Measurements from ENCODE around the gene CRHR1.

The CRHR1 gene

DNA sequence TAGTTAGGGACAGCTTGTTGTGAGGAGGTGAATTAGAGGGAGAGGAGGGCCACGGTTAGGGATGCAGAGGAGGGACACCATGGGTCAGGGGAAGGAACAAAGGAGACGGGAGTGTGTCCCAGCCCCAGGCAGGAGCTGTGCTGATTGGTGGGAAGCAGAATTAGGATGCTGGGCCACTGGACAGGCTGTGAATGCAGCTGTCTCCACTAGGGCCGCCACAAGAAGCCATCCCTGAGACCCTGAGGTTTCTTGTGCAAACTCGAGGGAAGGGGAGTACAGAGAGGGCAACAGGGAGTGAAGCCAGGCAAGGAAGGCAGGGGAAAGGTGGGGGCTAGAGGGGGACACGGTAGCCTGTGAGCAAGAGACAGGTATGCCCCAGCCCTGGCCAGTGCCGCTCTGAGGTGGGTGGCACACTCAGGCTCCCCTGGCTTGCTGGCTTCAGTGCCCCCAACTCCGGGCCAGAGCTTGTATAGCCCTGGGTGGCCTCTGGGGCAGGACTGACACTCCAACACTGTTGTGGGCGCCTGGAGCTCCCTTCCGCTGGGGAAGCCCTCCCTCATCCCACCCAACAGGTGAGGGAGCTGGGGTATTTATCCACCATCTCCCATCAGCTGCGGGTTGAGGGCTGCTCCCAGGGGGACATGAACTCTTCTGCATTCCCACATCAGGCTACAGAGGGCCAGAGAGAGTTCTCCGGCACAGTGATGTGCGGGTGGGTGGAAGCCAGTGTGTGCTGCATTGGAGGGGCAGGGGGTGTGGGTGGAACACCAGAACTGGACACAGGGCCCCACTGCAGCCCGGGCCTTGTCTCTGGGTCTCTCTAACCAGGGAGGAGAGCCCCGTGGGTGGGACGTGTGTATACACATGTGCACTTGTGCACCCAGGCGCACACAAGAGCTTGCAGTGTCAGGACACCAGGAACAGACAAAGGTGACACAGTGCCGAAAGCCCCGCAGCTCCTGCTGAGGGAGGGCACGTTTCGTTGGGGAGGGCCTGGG, 52.2 kb downstream of the CRHR1 start:
- H3K9ac ChIP-seq (ENCODE audit: low read length), result no peak overlapping the region
- no peaks in the 10 kb centered on the region for H3K9me3 ChIP-seq (ENCODE audit: insufficient read depth, low read length)
- no peaks in the 10 kb centered on the region; the same call in 1 of the 2 replicates for H4K20me1 ChIP-seq (ENCODE audit: insufficient read depth, low read length)
- no peak overlapping the region for H3K4me3 ChIP-seq (ENCODE audit: low read length)
- no peak overlapping the region for H3K4me2 ChIP-seq (ENCODE audit: low read length)
- no peak overlapping the region for H3K27ac ChIP-seq (ENCODE audit: low read length)
- TF ChIP-seq, protein P1, sequence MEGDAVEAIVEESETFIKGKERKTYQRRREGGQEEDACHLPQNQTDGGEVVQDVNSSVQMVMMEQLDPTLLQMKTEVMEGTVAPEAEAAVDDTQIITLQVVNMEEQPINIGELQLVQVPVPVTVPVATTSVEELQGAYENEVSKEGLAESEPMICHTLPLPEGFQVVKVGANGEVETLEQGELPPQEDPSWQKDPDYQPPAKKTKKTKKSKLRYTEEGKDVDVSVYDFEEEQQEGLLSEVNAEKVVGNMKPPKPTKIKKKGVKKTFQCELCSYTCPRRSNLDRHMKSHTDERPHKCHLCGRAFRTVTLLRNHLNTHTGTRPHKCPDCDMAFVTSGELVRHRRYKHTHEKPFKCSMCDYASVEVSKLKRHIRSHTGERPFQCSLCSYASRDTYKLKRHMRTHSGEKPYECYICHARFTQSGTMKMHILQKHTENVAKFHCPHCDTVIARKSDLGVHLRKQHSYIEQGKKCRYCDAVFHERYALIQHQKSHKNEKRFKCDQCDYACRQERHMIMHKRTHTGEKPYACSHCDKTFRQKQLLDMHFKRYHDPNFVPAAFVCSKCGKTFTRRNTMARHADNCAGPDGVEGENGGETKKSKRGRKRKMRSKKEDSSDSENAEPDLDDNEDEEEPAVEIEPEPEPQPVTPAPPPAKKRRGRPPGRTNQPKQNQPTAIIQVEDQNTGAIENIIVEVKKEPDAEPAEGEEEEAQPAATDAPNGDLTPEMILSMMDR (IDR thresholded peaks at IDR 0.05; ENCODE audit: low read depth, low read length), result no peak
- no peak for TF ChIP-seq EZH2phosphoT487 (IDR thresholded peaks at IDR 0.05; ENCODE audit: low read depth)
- H3K79me2 ChIP-seq (ENCODE audit: low read length), result no peaks in the 10 kb centered on the region
- H3K4me1 ChIP-seq (ENCODE audit: low read length), result no peaks in the 10 kb centered on the region; the same call in 1 of the 2 replicates
- no peaks in the 10 kb centered on the region for H3K27me3 ChIP-seq (ENCODE audit: low read depth, low read length)
- no peaks in the 10 kb centered on the region for H3K36me3 ChIP-seq (replicated peaks; ENCODE audit: low read depth, low read length)
- no peak overlapping the region for H2AFZ ChIP-seq (ENCODE audit: low read depth, low read length)

GRCh38 chr17:45837187-45837586, 53.1 kb downstream of the CRHR1 start:
- Histone ChIP-seq H3K4me2 (ENCODE audit: low read length) (no peak overlapping the region), H3K36me3 (replicated peaks; ENCODE audit: low read depth, low read length) (no peaks in the 10 kb centered on the region), H3K27me3 (ENCODE audit: low read depth, low read length) (no peaks in the 10 kb centered on the region), H3K9me3 (ENCODE audit: insufficient read depth, low read length) (no peaks in the 10 kb centered on the region), H3K79me2 (ENCODE audit: low read length) (no peaks in the 10 kb centered on the region), H2AFZ (ENCODE audit: low read depth, low read length) (no peak overlapping the region), H3K4me1 (ENCODE audit: low read length) (no peaks in the 10 kb centered on the region; the same call in 1 of the 2 replicates), H4K20me1 (ENCODE audit: insufficient read depth, low read length) (no peaks in the 10 kb centered on the region; the same call in 1 of the 2 replicates), H3K27ac (ENCODE audit: low read length) (no peak overlapping the region), H3K4me3 (ENCODE audit: low read length) (no peak overlapping the region), H3K9ac (ENCODE audit: low read length) (no peak overlapping the region)
- TF ChIP-seq, protein P1 (IDR thresholded peaks at IDR 0.05; ENCODE audit: low read depth, low read length), result no peak
- TF ChIP-seq EZH2phosphoT487 (IDR thresholded peaks at IDR 0.05; ENCODE audit: low read depth), result no peak

DNA sequence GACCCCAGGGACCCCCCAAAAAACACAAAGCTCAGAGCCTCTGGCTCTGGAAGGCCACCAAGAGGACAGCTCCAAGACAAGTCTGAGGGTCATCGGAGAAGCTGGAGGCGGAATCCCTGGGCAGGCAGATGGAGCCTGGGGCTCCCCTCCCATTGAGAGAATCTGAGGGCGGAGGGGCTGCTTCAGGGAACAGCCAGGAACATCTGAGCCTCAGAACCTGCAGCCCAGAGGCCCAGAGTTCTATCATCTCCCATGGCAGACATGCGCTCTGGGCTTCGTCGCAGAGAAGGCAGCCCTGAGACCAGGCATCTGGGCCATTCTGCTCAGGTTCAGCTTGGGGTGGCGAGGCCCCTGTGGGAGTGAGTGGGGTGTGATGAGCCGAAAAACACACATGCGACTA, 53.5 kb downstream of the CRHR1 start:
- Histone ChIP-seq H3K27me3 (ENCODE audit: low read depth, low read length) (no peaks in the 10 kb centered on the region), H3K4me3 (ENCODE audit: low read length) (no peak overlapping the region), H3K36me3 (replicated peaks; ENCODE audit: low read depth, low read length) (no peaks in the 10 kb centered on the region), H3K9ac (ENCODE audit: low read length) (no peak overlapping the region), H2AFZ (ENCODE audit: low read depth, low read length) (no peak overlapping the region), H3K9me3 (ENCODE audit: insufficient read depth, low read length) (no peaks in the 10 kb centered on the region), H4K20me1 (ENCODE audit: insufficient read depth, low read length) (no peaks in the 10 kb centered on the region), H3K27ac (ENCODE audit: low read length) (no peak overlapping the region), H3K4me2 (ENCODE audit: low read length) (no peak overlapping the region), H3K79me2 (ENCODE audit: low read length) (no peaks in the 10 kb centered on the region), H3K4me1 (ENCODE audit: low read length) (no peaks in the 10 kb centered on the region)
- TF ChIP-seq EZH2phosphoT487 (IDR thresholded peaks at IDR 0.05; ENCODE audit: low read depth), result no peak
- TF ChIP-seq, protein P1 (IDR thresholded peaks at IDR 0.05; ENCODE audit: low read depth, low read length), result no peak

DNA sequence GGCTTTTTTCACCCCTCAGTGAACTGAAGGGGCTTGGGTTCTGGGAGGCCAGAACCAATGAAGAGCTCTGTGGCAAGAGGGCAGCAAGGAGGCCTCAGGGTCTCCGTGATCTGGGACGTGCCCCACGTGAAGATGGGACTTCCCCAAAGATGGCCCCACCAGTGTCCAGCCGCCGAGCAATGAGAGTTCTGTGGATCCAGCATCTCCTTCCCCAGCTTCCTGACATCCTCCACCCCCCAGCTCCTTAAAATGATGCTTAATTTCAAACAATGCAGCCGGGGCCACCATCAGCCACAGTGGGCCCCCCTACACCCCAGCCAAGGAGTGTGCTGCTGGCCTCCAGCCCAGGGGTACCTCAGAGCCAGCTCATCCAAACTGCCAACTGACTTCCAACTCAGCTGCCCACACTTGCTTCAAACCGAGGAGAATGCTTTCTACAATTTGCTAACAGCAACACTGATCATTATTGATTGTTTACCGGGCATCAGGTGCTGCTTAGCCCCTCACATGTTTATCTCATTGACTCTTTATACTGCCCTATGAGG, 54.7 kb downstream of the CRHR1 start:
- H4K20me1 ChIP-seq (ENCODE audit: insufficient read depth, low read length), result no peaks in the 10 kb centered on the region
- no peaks in the 10 kb centered on the region for H3K36me3 ChIP-seq (replicated peaks; ENCODE audit: low read depth, low read length)
- TF ChIP-seq, protein P1 (IDR thresholded peaks at IDR 0.05; ENCODE audit: low read depth, low read length), result no peak
- TF ChIP-seq EZH2phosphoT487 (IDR thresholded peaks at IDR 0.05; ENCODE audit: low read depth), result no peak
- H3K9me3 ChIP-seq (ENCODE audit: insufficient read depth, low read length), result no peaks in the 10 kb centered on the region
- H2AFZ ChIP-seq (ENCODE audit: low read depth, low read length), result no peak overlapping the region
- no peaks in the 10 kb centered on the region for H3K79me2 ChIP-seq (ENCODE audit: low read length)
- no peaks in the 10 kb centered on the region for H3K4me1 ChIP-seq (ENCODE audit: low read length)
- no peaks in the 10 kb centered on the region for H3K27me3 ChIP-seq (ENCODE audit: low read depth, low read length)
- H3K4me3 ChIP-seq (ENCODE audit: low read length), result no peak overlapping the region
- no peak overlapping the region for H3K4me2 ChIP-seq (ENCODE audit: low read length)
- H3K27ac ChIP-seq (ENCODE audit: low read length), result no peak overlapping the region
- no peak overlapping the region for H3K9ac ChIP-seq (ENCODE audit: low read length)

Data from OCI-LY3 (cell line).